NT2/D1 (cell line): ENCODE measurements around the gene DCDC1.

Experiments
- DNase-seq: peaks from one replicate; pipeline ENCODE4 v3.0.0-alpha.2; 2011; ENCODE audit warnings: low read depth, low spot score
- H3K27me3 ChIP-seq: 2 replicates; pipeline ENCODE4 v1.6.0; 2011; ENCODE audit warnings: mild to moderate bottlenecking; ENCODE audit not compliant: insufficient read length, insufficient read depth
- H3K36me3 ChIP-seq: 2 replicates; pipeline ENCODE4 v1.6.1; 2011; ENCODE audit warnings: mild to moderate bottlenecking, low read length, mixed read lengths; ENCODE audit not compliant: insufficient read depth, insufficient read length
- H3K4me1 ChIP-seq: 2 replicates; pipeline ENCODE4 v1.5.1; 2011; ENCODE audit not compliant: insufficient read depth, insufficient read length
- H3K4me3 ChIP-seq: 2 replicates; pipeline ENCODE4 v1.5.1; 2011; ENCODE audit warnings: low read depth; ENCODE audit not compliant: insufficient read length
- H3K9ac ChIP-seq: 2 replicates; pipeline ENCODE4 v1.6.0; 2011; ENCODE audit warnings: low read depth; ENCODE audit not compliant: insufficient read length
- H3K9me3 ChIP-seq: 2 replicates; pipeline ENCODE4 v1.5.1; 2011; ENCODE audit warnings: mild to moderate bottlenecking, low read length; ENCODE audit not compliant: insufficient read depth
- SUZ12 ChIP-seq: IDR thresholded peaks from 2 replicates; pipeline ENCODE4 v1.6.1; 2011; ENCODE audit not compliant: insufficient read length, insufficient read depth; ENCODE audit errors: extremely low read depth
- YY1 ChIP-seq: IDR thresholded peaks from 2 replicates; pipeline ENCODE4 v1.6.1; 2011; ENCODE audit not compliant: insufficient read length, insufficient read depth
- ZNF274 ChIP-seq: IDR thresholded peaks from 2 replicates; pipeline ENCODE4 v1.6.1; 2011; ENCODE audit warnings: mild to moderate bottlenecking, low read depth, low read length

Gene DCDC1

GRCh38 chr11:31096191-31096805 lies 273.2 kb downstream of the DCDC1 start:
- Histone ChIP-seq H3K4me3 (no peak overlapping the region), H3K36me3 (no peaks in the 10 kb centered on the region), H3K27me3 (no peaks in the 10 kb centered on the region), H3K9ac (no peak overlapping the region), H3K4me1 (no peaks in the 10 kb centered on the region), H3K9me3 (no peaks in the 10 kb centered on the region)
- TF ChIP-seq YY1 (no peak), SUZ12 (no peak), ZNF274 (no peak)
- DNase-seq = no peak

GRCh38 chr11:31092638-31093037 lies 276.9 kb downstream of the DCDC1 start:
- peaks cover 13% of the 10 kb centered on the region; the same call in 1 of the 2 replicates for H3K9me3 ChIP-seq
- H3K27me3 ChIP-seq = no peaks in the 10 kb centered on the region
- H3K36me3 ChIP-seq = no peaks in the 10 kb centered on the region
- H3K4me1 ChIP-seq = no peaks in the 10 kb centered on the region
- H3K9ac ChIP-seq = no peak overlapping the region
- DNase-seq = no peak
- no peak overlapping the region for H3K4me3 ChIP-seq
- TF ChIP-seq ZNF274 (no peak), YY1 (no peak), SUZ12 (no peak)

- Histone ChIP-seq H3K27me3 (no peaks in the 10 kb centered on the region), H3K9me3 (peaks cover 13% of the 10 kb centered on the region; the same call in 1 of the 2 replicates), H3K36me3 (no peaks in the 10 kb centered on the region), H3K4me1 (no peaks in the 10 kb centered on the region), H3K4me3 (no peak overlapping the region), H3K9ac (no peak overlapping the region)
- TF ChIP-seq SUZ12 = no peak
- no peak for TF ChIP-seq YY1
- TF ChIP-seq ZNF274 = no peak
- DNase-seq = no peak
Observed at GRCh38 chr11:31089117-31089516, 280.4 kb downstream of the DCDC1 start.

GRCh38 chr11:31069447-31070205 lies 299.9 kb downstream of the DCDC1 start:
- Histone ChIP-seq H3K27me3 (no peaks in the 10 kb centered on the region), H3K4me1 (no peaks in the 10 kb centered on the region), H3K9me3 (no peaks in the 10 kb centered on the region), H3K4me3 (no peak overlapping the region), H3K9ac (no peak overlapping the region), H3K36me3 (no peaks in the 10 kb centered on the region)
- TF ChIP-seq ZNF274 (no peak), YY1 (no peak), SUZ12 (no peak)
- DNase-seq = no peak

GRCh38 chr11:31060880-31061279 lies 308.7 kb downstream of the DCDC1 start:
- no peak overlapping the region for H3K4me3 ChIP-seq
- TF ChIP-seq SUZ12 (no peak), ZNF274 (no peak), YY1 (no peak)
- DNase-seq = no peak
- no peaks in the 10 kb centered on the region for H3K27me3 ChIP-seq
- H3K36me3 ChIP-seq = no peaks in the 10 kb centered on the region
- no peak overlapping the region for H3K9ac ChIP-seq
- no peaks in the 10 kb centered on the region for H3K4me1 ChIP-seq
- H3K9me3 ChIP-seq = no peaks in the 10 kb centered on the region

GRCh38 chr11:31059529-31059928 lies 310.0 kb downstream of the DCDC1 start:
- H3K4me1 ChIP-seq = no peaks in the 10 kb centered on the region
- no peak overlapping the region for H3K9ac ChIP-seq
- no peaks in the 10 kb centered on the region for H3K9me3 ChIP-seq
- no peak for TF ChIP-seq YY1
- TF ChIP-seq ZNF274 = no peak
- no peak for TF ChIP-seq SUZ12
- no peak for DNase-seq
- no peaks in the 10 kb centered on the region for H3K36me3 ChIP-seq
- no peak overlapping the region for H3K4me3 ChIP-seq
- H3K27me3 ChIP-seq = no peaks in the 10 kb centered on the region

- Histone ChIP-seq H3K4me1 (no peaks in the 10 kb centered on the region), H3K9ac (no peak overlapping the region), H3K36me3 (no peaks in the 10 kb centered on the region), H3K9me3 (no peaks in the 10 kb centered on the region), H3K27me3 (no peaks in the 10 kb centered on the region), H3K4me3 (no peak overlapping the region)
- TF ChIP-seq YY1 = no peak
- TF ChIP-seq SUZ12 = no peak
- no peak for TF ChIP-seq ZNF274
- DNase-seq = no peak
Observed at GRCh38 chr11:31050061-31050765, 319.3 kb downstream of the DCDC1 start.
